ENCODE results near the gene DBN1.

Gene DBN1

DNA sequence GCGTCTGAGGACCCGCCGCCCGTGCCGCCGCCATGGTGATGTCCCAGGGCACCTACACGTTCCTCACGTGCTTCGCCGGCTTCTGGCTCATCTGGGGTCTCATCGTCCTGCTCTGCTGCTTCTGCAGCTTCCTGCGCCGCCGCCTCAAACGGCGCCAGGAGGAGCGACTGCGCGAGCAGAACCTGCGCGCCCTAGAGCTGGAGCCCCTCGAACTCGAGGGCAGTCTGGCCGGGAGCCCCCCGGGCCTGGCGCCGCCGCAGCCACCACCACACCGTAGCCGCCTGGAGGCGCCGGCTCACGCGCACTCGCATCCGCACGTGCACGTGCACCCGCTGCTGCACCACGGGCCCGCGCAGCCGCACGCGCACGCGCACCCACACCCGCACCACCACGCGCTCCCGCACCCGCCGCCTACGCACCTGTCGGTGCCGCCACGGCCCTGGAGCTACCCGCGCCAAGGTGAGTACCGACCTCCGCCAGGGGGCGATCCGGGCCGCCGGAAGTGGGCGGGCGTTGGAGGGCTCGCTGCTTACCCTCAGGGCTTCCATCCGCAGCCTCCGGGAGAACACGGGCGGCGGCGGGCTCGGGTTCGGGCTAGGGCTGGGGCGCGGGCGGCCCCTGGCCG is 18.3 kb downstream of the DBN1 start:
- peak; percentile 96 for DNase-seq

DNA sequence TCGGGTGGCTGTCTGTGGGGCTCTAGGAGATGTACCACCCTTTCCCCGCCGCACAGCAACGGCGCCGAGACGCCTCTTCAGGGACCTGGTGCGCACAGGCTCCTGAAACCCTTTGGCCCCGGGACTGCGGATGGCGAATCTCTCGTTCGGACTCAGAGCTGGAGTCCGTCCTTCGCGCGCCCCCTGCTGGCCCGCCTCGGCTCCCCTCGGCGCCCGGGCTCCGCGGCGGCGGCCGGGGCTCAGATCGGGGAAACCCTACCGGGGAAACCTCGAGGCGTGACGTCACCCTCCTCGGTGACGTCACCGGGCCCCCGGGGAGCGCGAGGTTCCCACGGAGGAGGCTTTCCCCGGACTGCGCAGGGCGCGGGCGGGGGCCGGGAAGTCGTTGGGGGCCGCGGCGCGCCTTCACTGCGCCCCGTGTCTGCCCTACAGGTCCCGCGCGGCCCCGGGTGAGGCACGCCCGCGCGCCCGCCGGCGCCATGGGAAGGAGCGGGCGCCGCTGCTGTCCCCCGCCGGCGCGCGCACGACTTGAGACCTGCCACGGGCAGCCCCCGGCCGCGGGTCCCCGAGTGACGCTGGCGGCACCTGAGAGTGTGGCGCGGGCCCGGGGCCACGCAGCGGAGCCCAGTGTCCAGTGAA is 18.9 kb downstream of the DBN1 start:
- peak; percentile 93 for DNase-seq

DNA sequence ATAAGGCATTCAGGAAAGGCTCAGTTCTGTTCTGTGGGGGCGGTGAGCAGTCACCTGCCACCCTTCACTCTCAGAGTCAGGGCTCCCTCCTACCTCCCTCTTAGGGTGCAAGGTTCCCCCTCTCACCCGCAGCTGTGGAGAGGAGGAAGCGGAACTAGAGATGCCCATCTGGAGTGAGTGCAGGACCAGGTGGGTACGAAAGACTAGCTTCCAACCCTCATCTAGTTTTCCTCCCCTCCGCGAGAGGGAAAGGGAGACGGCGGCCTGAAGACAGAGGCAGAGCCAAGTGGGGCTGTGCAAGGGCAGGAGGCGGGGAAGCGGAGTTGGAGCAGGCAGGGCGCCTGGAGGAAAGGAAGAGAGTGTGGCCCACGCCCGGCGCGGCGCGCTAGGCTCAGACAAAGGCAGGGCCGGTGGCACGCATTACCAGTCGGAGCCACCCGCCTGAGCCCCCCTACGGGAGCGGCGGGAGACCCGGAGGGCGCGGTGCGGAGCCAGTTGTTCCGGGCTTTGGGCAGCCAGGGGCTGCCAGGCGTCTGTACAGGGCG is 19.5 kb downstream of the DBN1 start:
- peak; percentile 84 for DNase-seq

DNA sequence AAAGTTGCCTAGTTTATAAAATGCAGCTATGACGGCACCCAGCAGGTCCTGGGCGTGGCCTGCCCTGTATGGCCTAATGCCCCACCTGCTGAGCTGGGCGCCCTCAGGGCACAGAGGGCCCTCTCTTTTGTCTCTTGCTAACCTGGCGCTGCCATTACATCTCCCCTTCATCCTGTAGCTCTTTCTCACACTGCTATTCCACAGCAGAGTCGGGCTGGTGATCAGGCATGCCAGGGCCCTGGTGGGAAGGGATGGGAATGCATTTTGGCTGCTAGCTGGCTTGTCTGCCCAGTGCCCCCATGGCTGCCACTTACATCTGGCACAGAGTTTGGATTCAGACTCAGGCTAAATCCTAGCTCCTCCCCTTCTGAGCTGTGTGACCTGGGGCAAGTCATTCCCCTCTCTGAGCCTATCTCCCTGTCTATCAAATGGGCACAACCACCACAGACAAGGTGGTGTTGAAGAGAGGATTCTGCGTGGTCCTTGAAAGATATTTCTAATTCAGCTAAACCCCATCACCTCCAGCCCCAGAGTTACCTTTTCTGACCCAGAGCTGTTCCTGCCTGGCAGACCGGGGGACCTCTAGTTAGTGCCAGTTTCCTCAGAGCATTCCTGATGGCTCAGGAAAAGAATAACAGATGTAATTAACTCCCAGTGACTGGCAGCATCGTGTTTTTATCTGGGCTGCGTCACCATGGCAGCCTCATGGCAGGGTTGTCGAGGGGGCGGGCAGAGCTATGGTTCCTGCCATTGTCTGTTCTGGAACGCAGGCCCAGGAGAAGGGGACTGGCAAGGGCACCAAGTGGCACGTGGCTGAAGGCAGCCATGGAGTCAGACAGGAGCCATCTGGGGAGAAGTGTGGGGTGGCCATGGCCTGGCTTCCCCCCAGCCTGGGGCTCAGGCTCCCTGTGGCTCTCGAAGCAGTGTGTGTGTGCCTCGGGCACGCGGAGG is 20.5 kb downstream of the DBN1 start:
- peak; percentile 60 for DNase-seq

DNA sequence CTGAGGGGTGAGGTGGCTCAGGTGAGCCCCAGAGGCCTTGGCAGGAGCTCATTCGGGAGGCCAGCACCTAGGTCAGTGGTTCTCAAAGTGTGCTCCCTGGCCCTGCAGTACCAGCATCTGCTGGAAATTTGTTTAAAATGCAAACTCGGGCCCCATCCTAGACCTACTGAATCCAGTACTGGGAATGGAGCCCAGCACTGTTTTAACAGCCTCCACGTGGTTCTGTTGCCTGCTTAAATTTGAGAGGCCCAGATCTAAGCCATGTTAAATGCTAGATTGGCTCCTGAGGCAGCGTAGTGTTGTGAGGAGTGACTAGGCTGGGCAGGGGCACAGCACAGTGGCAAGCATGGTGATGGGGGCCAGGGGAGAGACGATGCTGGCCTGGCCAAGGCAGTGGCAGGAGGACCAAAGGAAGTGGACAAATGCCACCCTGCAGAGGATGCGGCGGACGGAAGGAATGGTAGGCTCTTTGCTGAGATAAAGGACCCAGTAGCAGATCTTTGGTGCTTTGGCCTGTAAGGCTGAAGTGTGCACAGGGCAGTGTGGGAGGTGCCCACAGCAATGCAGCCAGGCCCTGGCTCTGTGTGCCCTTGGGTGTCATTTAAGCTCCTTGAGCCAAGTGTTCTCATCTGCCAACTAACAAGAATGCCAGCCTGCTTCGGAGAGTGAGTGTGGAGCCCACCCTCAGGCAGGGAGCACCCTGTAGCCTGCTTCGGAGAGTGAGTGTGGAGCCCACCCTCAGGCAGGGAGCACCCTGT is 22.6 kb downstream of the DBN1 start:
- no peak for DNase-seq

DNA sequence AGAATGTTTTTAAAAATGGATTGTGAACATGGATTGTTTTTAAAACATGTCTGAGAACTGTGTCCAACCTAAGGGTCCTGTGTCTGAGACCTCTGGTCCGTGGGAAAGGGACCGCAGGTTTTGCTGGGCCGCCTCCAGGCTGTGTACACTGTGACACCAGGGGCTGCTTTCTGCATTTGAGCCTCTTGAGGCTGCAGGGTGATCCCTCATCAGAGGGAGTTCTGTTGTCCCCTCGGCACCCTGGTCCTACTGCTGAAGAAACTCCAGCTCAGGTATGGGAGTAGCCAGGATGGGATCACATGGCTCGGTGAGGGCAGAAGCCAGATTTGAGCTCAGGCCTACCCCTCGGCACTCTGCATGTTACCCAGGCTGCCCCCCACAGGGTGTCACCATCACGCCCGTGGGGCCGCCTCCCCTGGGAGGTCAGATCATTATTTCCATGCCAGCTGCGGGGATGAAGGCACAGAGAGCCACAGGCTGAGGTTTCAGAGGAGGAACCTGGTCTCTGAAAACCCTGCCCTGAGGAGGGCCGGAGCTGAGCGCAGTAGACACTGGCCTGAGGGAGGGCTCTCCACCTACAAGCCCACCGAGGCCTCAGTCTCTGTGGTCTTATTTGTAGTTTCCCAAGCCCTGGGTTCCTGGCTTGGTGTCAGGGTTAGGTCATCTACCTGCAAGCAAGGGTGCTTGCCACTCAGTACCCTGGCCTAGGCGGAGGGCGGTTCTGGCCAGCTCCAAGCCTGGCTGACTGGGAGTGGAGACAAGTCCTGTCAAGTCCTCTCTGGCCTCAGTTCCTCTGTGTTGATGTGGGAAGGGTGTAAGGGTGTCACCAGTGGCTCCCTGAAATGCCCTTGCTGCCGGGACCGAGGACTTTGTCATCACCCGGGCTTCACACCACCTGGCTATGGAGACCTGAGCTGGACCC is 24.0 kb downstream of the DBN1 start:
- no peak for DNase-seq

DNA sequence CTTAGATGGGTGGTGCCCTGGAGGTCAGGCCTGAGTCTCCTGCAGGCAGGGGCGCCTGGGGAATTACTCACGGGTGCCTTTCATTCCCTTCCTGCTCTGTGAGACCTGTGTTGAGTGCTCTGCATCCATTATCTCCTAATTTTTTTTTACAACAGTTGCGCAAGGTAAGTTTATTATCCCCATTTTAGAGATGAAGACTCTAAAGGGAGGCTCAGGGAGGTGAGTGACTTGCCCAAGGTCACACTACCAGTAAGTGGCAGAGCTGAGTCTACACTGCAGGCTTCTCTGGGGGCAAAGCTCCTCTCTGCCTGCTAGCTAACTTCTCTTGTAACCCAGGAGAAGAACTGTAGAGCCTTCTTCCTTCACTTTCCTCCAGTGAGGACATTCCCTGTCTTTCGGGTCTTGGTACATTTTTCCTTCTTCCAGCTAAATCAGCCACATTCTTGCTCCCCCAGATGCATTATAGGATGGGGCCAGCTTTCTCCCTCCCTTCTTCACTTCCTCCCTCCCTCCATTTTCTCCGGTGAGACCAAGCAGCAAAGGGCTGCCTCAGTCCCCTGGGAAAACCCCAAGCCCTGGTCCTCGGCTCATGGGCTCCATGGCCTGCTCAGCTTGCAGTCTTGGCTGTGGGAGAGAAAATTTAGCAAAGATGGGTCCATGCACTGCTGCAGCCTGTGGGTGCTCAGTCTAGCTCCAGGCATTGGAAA is 25.0 kb downstream of the DBN1 start:
- DNase-seq: no peak

DNA sequence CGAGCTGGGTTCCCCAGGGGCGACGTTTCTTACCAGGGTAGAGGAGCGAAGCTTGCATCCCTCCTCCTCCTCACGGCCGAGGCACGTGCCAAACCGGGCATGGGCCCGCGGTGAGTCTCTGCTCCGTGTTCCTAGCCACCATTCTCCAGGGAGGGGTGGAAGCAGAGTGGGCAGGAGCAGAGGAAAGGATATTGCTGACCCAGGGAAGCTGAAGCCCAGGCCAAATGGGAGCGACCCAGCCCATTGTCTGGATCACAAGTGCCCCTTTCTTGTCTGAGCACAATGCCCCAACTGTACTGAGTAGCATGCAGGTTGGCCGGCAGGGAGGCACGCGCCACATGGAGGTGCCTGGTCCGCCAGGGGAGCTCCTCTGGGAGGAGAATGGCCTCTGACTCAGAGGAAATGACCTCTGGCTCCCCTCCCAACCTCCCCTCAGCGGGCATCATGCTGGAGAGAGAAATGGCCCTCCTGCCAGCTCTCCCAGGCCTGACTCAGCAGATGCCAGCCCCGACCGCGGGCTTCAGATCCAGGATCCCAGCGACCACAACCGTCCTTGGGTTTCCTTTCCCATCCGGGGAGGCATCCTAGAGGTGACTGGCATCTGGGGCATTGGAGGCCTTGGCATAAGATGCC is 25.7 kb downstream of the DBN1 start:
- peak; percentile 81 for DNase-seq

DNA sequence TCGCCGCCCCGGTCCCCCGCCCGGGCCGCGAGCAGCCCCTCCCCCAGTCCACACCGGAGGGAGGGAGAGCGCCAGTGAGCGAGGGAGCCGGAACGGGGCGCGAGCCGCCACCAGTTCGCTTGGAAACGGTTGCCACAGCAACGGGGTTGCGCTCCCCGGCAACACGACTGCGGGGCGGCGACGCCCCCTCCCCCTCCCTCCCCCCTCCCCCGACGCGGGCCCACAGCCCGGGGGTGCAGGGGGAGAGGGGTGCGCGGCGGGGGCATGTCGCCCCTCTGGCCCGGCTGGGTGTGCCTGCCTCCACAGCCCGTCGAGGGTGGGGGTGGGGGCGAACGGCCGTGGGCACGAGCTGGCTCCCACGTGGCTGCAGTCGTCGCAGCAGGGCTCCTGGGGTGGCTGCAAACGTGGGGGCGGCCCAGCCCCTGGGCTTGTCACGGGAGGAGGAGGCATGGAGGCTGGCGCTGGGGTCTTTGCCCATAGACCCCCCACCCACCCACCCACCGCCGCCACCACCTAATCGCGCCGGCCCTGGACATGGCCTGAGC is 26.3 kb downstream of the DBN1 start:
- DNase-seq: peak; percentile 95

DNA sequence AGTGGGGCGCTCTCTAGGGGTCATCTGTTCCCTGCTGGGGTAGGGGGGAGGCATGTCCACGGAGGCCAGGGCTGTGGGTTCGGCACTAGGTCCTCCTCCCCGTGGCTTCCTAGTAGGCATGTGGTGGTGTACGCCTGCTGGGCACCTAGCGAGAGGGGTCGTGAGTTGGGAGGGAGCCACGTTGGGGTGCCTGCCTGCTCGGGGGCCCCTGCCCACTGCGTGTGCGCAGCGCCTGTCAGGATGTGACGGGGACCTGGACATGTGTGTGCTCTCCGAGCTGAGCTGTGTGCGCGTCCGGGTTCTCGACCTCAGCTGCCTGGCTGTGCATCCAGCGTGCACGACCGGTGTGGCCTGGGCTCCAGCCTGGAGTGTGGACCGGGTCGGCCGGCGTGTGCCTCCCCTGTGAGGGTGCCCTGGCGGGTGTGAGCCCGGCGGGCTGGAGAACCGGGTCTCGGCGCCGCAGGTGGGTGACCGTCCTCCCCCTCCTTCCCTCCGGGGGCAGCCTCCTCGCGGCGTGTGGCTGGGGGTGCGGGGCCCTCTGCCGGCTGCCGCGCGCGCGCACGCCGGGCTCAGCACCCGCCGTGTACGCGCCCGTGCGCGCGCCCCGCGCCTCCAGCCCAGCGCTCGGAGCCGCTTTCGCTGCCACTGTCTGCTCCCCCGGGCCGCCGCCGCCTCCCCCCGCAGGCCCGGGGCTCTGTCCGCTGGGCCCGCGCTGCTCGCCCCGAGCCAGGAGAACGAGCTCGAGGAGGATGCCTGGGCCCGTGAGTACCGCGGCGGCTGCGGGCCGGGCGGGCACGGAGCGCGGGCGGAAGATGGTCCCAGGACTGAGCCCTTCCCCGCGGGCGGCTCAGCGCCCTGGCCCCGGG is 27.0 kb downstream of the DBN1 start, which contains the start of gene PRR7:
PRR7 (plus strand) TSS at position 615 of the 866 bp plus-strand sequence. CDS start 8,254 bp downstream, outside the sequence.
- DNase-seq: peak; percentile 90

DNA sequence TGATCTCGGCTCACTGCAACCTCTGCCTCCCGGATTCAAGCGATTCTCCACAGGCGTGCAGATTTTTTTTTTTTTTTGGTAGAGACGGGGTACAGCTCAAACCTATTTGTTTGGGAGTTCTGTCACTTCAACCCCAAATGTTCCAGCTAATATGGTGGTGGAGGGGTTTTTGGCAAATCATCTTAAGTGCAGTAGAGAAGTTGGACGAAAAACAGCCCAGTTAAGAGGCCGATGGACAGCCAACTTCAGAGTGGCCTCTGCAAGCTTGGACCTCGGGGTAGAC is 27.6 kb downstream of the DBN1 start:
- DNase-seq: no peak

DNA sequence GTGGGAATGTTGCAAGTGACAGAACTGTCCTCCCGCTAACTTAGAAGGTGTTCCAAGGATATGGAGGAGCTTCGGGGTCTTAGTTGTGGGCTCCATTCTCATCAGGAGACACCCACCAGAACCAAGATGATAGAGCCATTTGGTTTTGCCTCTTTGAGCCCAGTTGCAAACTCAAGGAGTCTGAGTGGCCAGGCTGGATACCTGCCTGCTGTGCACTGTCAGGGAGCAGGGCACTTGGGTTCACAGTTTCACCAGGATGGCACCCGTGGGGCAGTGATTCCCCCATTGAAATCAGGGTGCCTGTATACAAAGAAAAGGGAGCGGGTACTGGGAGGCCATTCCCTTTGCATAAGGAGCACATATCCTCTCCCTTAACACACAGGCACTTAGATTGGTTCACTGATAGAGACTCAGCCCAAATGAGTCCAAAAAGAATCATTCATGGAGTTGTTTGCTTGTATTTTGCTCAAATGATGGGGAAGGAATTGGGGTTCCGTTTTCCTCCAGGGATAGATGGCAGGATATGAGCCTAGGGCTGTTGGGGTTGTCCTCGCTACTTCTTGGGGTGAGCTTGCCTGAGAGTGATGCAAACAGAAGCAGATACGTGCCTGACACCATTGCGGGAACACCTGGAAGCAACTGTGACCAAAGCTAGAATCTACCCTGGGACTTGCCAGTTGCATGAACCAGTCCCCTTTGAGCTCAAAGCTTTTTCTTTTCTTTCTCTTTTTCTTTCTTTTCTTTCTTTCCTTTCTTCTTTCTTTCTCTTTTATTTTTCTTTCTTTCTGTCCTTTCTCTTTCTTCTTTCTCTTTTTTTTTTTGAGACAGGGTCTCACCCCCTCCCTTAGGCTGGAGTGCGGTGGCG is 28.1 kb downstream of the DBN1 start:
- DNase-seq: no peak

DNA sequence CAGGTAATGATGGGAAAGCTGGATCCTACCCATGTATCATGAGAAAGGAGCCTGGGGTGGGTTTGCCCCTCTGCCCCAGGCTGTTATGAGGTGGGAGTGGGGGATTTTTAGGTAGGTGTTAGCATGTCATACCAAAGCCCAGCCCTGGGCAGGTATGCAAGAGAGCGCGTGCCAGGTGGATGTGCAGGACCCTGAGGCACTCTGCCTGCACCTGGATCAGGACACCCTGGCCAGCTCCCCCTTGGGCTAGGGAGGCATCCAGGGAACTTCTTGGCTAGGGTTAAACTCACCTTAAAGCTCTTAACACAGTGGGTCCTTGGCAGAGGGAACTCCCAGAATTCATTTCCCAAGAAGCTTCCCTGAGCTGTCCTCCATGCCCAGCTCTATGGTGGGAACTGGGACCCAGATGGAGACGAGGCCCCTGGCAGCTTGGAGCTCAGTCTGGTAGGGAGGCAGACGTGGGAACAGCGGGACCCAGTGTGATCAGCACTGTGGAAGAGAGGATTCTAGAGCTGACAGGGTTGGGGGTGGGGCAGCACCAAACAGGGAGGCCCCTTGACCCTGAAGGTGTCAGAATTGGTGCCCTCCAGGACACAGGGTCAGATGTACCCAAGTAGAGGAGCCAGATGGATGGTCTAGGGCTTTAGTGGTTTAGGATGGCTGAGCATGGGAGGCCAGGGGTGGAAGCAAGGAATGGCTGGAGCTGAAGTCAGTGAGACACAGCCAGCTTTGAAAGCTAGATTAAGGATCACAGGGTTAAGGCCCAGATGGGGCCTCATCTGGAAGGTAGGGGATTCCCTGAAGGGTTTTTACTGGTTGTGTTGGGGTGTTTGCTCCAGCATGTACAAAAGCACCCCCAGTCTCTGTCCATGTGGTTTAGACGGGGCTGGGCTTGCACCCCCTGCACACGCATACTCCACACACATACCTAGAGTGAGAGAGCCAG is 29.1 kb downstream of the DBN1 start:
- DNase-seq: no peak

DNA sequence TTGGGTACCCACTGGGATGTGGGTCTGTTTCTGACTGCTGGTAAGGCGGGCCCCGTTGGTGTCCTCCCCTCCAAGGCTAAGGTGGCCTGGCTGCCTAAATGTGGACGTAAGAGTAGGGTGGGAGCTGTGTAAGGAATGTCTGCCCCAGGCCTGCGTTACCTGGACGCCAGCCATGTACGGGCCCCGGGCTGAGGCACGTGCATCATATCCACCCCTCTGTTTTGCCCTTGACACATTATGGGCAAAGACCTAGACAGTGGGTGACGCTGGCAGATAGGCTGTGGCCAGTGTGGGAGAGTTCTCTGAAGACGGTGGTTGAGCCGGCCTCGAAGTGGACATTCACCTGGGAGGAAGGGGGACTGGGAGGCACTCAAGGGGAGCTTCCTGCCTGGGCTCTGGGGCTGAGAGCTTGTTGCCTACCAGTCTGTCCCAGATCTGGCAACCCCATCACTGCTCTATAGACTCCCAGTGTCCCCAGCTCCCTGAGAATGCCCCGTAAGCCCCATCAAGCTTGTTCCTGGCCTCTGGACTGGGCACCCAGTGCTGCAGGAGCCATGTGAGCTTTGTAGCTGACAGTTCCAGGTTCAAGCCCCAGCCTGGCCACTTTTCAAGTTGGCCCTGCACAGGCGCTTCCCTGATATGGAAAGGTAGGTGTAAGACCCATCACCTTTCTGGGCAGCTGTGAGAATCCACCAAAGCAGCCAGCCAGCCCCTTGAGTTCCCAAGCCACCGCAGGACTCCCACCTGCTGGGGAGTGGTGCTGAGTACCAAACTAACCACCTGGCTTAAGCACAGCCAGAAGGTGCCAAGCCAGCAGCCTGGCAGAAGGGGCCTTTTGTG is 30.1 kb downstream of the DBN1 start:
- DNase-seq: no peak

DNA sequence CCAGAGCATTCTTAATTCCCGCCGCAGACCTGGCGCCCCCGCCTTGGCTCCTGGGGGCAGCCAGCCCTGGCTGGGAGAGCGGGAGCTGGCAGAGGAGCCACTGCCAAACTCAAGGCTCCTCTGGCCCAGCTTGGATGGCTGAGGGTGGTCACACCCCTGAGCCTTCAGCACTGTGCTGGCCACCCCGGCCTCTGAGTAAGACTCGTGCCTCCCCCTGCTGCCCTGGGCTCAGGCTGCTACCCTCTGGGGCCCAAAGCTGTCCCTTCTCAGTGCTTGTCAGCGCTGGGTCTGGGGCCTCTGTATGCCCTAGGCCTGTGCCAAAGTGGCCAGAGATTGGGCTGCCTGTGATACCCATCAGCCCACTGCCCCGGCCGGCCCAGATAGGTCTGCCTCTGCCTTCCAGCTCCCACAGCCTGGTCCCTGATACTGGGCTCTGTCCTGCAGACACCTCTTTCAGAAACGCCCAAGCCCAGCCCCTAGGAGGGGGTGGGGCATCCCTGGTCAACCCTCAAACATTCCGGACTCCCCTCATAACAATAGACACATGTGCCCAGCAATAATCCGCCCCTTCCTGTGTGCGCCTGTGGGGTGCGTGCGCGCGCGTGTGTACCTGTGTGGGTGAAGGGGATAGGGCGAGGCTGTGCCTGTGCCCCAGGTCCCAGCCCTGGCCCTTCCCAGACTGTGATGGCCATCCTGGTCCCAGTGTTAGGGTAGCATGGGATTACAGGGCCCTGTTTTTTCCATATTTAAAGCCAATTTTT is 31.2 kb downstream of the DBN1 start:
- DNase-seq: no peak

All from NCI-H69 (cell line).